Measurements from ENCODE around the gene POLR1G. TPM values are rescaled to one million over a fixed set of nuclear protein-coding genes. Genes with fewer than 3 reads are reported as not detected.

Gene POLR1G
- total RNA-seq, 1 experiment from 2014 or later: 43.4 TPM

- H3T11ph ChIP-seq (ENCODE audit: low read length): no peak overlapping the region
- no peak overlapping the region for H4K8ac ChIP-seq (replicated peaks; ENCODE audit: insufficient read length, low read depth, low read length)
- H3K27me3 Mint-ChIP-seq (ENCODE audit: low read depth): no peaks in the 10 kb centered on the region; the same call in 1 of the 2 replicates
- no peak overlapping the region for H3K56ac ChIP-seq (ENCODE audit: insufficient read length, low read depth, low read length)
- no peak overlapping the region for H2BK15ac ChIP-seq (ENCODE audit: low read depth, low read length)
- H2BK5ac ChIP-seq (ENCODE audit: insufficient read length, low read length): no peak overlapping the region
- no peak for TF ChIP-seq CTCF (conservative IDR thresholded peaks at IDR 0.05)
- H2BK20ac ChIP-seq (ENCODE audit: low read depth, low read length, poor library complexity, severe bottlenecking): no peak overlapping the region
- H3K27ac Mint-ChIP-seq: no peak overlapping the region
- no peak overlapping the region for H4K5ac ChIP-seq (ENCODE audit: insufficient read length, low read depth, low read length)
- no peak overlapping the region for H3K4me3 Mint-ChIP-seq
- H3K27ac ChIP-seq (ENCODE audit: insufficient read length, low read depth, low read length): no peak overlapping the region
- H3K27me3 ChIP-seq (ENCODE audit: insufficient read depth, low read length): no peaks in the 10 kb centered on the region
- no peak overlapping the region for H3K14ac ChIP-seq (ENCODE audit: insufficient read depth, low read length)
- H3K9me3 ChIP-seq (ENCODE audit: control insufficient read depth, low read depth, low read length): no peaks in the 10 kb centered on the region
- H3K18ac ChIP-seq (ENCODE audit: insufficient read length, low read depth, low read length): no peak overlapping the region
- no peak overlapping the region for H2AK5ac ChIP-seq (ENCODE audit: insufficient read length, low read length)
- peaks cover 44 to 75% (median 70%) of the 10 kb centered on the region in 3 experiments for H3K36me3 Mint-ChIP-seq (ENCODE audit: insufficient read depth in 1 of 3, low read depth in 3 of 3)
- no peak overlapping the region for H3K4me2 ChIP-seq (ENCODE audit: insufficient read depth, insufficient read length, low read length)
- WGBS (ENCODE audit: extremely low coverage, insufficient read length, low lambda C conversion rate): no CpG with 5 or more reads among the region's 14 CpGs
- H3K23me2 ChIP-seq (ENCODE audit: insufficient read length, low read depth, low read length, poor library complexity, severe bottlenecking): no peaks in the 10 kb centered on the region
- no peaks in the 10 kb centered on the region for H3K79me2 ChIP-seq (ENCODE audit: insufficient read depth, low read length)
- H2BK120ac ChIP-seq (ENCODE audit: low read depth, low read length, poor library complexity, severe bottlenecking): no peak overlapping the region
- no peak overlapping the region for H3K9ac ChIP-seq (ENCODE audit: extremely low read depth, insufficient read length, low read length)
- H3K79me1 ChIP-seq (ENCODE audit: insufficient read depth, low read depth, low read length, poor library complexity, severe bottlenecking): no peaks in the 10 kb centered on the region
- H4K91ac ChIP-seq (ENCODE audit: insufficient read length, low read depth, low read length): no peak overlapping the region
- no peak overlapping the region for H2BK12ac ChIP-seq (ENCODE audit: insufficient read length, low read depth, low read length)
- no peak overlapping the region for H3K23ac ChIP-seq (ENCODE audit: insufficient read length, low read depth, low read length)
- DNase-seq: no peak
- H4K20me1 ChIP-seq (ENCODE audit: control insufficient read depth, insufficient read depth, insufficient read length): no peaks in the 10 kb centered on the region
- H3K9me3 Mint-ChIP-seq: no peaks in the 10 kb centered on the region
- H2AFZ ChIP-seq (ENCODE audit: low read length): no peak overlapping the region
- no peak overlapping the region for H3K4ac ChIP-seq (ENCODE audit: low read depth, low read length)
- H3K4me1 ChIP-seq (ENCODE audit: insufficient read depth, low read length): no peaks in the 10 kb centered on the region
- H3K4me1 Mint-ChIP-seq: no peaks in the 10 kb centered on the region
Measured at GRCh38 chr19:45361608-45362007, 44.8 kb upstream of the POLR1G start.
